Urothelium cell line (cell line): Measurements from ENCODE around the gene RNF144A.

ENCODE experiments used
- DNase-seq: peaks from one replicate; pipeline ENCODE4 v3.0.0; 2011; ENCODE audit warnings: low spot score, mixed read lengths
- FAIRE-seq: peaks from 2 replicates; lab custom pipeline; 2011; peaks lifted over from hg19 to GRCh38; lab: Jason Lieb, UNC

The RNF144A gene

DNA sequence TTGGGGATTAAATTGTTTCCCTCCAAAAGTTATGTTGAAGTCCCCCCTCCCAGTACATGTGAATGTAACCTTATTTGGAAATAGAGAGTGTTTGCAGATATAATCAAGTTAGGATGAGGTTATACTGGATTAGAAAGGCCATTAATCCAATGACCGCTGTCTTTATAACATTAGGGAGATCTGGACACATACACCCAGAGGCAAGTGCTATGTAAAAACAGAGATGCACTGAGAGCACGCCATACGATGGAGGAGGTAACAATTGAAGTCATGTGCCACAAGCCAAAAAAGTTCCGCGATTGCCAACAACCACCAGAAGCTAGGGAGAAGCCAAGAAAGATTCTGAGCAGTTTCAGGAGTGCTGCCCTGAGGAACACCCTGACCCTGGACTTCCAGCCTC is 153.3 kb downstream of the RNF144A start:
- no peak for DNase-seq
- FAIRE-seq: no peak

DNA sequence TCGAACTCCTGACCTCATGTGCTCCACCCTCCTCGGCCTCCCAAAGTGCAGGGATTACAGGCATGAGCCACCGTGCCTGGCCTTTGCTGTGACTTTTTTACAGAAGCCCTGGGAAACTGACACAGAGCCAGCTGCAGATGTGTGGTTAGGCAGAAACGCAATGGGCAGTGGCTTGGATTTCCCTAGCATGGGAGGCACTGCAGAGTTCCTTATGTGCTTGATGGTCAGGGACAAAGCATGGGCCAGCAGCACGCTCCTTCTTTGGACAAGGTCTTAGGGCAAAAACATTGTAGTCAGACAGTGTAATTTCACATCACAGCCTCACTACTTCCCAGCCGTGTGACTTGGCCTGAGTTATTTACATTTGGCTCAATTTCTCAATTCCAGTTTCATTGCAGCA is 153.9 kb downstream of the RNF144A start:
- no peak for FAIRE-seq

DNA sequence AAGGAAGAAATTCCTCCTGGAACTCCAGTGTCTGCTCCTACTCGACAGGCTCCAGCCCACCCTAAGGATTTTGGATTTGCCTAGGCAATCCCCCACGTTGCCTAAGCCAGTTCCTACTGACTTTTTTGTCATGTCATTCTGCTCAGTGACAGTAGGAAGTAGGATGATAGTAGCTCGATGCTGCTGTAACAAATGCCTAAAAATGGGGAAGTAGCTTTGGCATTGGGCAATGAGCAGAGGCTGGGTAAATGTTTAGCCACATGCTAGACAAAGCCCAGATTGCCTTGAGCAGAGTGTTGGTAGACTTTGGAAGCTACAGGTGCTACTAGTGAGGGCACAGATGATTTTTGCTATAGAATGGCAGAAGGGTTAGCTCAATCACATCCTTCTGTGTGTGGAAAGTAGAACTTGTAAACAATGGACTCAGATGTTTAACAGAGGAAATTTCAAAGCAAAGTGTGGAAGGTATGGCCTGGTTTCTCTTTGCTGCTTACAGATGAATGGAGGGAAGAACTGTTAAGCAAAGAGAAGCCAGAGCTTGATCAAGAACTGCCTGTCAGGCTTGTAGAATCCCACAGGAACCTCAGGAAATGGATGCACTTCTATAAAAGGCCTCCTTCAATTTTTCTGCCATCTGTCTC is 154.8 kb downstream of the RNF144A start:
- no peak for FAIRE-seq
- DNase-seq: no peak

More for the DNA sequence above, 153.9 kb downstream of the RNF144A start:
- DNase-seq: no peak

- DNase-seq: no peak
- no peak for FAIRE-seq
Measured at GRCh38 chr2:7073901-7074300, 156.7 kb downstream of the RNF144A start.

DNA sequence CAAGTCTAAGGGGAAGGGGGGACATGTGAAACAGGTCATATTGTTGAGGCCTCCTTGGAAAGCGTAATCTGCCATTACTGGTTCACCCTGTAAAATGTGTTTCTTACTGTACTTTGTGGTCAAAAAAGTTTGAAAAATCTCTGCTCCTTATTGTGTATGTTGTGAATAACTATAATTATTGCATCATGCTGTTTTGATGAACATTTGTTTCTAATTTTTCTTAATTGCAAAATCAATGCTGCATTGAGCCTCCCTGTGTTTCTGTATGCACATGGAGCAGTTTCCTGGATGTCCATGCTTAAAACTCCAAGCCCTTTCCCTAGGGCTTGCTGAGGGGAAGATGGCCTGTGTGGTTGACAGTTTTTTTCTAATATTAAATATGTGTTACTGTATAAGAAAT is 158.6 kb downstream of the RNF144A start:
- DNase-seq (no peak), FAIRE-seq (no peak)

GRCh38 chr2:7077660-7078267 is 160.6 kb downstream of the RNF144A start:
- FAIRE-seq: no peak
- DNase-seq: no peak

DNA sequence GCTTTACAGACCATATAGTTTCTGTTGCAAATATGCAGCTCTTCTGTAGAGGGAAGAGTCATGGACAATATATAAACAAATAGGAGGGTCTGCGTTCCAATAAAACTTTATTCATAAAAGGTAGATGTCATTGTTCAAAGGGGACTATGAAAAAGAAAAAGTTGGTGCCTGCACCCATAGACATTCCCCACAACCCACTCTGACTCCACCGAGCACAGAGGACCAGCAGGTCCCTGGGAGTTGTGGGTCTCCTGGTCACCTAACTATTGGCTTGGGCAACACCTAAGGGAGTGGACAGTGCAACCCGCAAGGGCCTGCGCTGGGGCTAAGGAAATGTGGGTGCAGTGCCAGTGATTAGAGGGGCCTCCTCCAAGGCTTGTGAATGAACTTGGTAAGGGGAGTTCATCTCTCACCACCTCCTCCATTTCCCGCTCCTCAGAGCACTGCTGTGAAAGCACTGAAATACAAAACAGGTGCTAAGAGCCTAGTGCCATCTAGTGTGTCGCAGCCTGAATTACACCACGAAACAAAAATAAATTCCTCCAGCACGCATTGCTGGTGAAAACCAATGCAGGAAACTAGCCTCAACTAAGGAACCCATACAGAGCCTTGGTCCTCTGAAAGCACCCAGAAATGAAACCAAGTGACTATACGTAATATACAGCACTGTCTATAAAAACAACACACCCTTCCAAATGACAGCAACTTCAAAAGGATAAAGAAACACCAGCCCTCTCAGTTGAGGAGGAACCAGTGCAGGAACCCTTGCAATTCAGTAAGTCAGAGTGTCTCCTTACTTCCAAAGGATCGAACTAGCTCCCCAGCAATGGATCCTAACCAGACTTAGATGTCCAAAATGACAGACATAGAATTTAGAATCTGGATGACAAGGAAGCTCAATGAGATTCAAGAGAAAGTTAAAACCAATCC is 166.6 kb downstream of the RNF144A start:
- FAIRE-seq: no peak

GRCh38 chr2:7084601-7085000 is 167.4 kb downstream of the RNF144A start:
- FAIRE-seq: no peak

More for the DNA sequence above, 166.6 kb downstream of the RNF144A start:
- peak; percentile 40 for DNase-seq

DNA sequence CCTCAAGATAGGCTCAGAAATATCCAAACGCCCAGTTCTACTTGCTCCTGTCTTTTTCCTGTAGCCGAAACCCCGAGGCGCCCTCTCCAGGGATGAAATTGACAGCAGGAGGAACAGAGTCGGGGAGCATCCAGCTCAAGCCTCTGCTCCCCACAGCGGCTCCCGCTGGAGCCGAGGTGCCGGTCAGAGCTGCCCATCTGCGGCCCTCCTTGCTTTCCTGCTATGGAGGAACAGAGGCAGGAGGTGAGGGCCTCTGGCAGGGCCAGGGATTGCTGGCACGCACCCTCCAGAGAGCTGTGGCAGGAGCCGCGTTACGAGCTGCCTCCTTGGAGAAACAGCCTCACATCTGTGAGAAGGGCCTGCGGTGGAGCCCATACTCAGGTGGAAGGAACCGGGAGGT is 172.1 kb downstream of the RNF144A start:
- FAIRE-seq (no peak), DNase-seq (no peak)

More at GRCh38 chr2:7084601-7085000, 167.4 kb downstream of the RNF144A start:
- no peak for DNase-seq

- FAIRE-seq: no peak
- no peak for DNase-seq
Measured at GRCh38 chr2:7089898-7090510, 172.8 kb downstream of the RNF144A start.

- DNase-seq (no peak), FAIRE-seq (no peak)
Measured at GRCh38 chr2:7093376-7093775, 176.2 kb downstream of the RNF144A start.
